ENCODE results near the gene METTL22. TPM values are rescaled to one million over a fixed set of nuclear protein-coding genes. Genes with fewer than 3 reads are reported as not detected.

The METTL22 gene

DNA sequence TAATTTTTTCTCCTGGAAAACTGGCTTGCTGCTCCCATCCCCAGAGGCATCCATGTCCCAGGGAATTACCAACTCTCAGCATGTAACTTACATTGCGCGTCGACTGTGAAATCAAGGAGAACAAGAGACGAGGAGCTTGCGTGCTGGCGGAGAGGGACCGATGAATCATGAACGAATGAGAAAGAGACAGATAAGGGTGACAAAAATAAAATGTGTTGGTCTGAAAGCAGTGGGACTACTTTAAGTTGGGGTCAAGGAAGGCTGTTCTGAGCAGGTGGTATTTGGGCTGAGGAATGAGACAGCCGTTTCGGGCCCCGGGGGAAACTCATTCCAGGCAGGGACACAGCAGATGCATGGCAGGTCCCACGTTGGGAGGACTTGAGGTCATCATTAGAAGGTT lies 75.4 kb downstream of the METTL22 start:
- Histone ChIP-seq H3K36me3 (replicated peaks in 1 of 2; ENCODE audit: control insufficient read depth in 2 of 2, insufficient read depth in 2 of 2, low read length in 2 of 2) (no peaks in the 10 kb centered on the region), H3K4me3 (ENCODE audit: low read length in 2 of 2) (no peak overlapping the region), H2BK15ac (ENCODE audit: low read length) (no peak overlapping the region), H3K79me1 (ENCODE audit: low read depth, low read length) (no peaks in the 10 kb centered on the region), H3K18ac (ENCODE audit: low read length) (no peak overlapping the region), H2AFZ (ENCODE audit: low read length) (no peak overlapping the region), H3K4me1 (ENCODE audit: control insufficient read depth in 2 of 2, insufficient read depth in 1 of 2, low read depth in 1 of 2, low read length in 2 of 2) (peaks cover 0 to 12% of the 10 kb centered on the region in 2 donors), H4K91ac (ENCODE audit: low read depth, low read length, poor library complexity) (no peak overlapping the region), H3K9ac (ENCODE audit: low read depth, low read length, poor library complexity) (no peak overlapping the region), H3K4ac (ENCODE audit: low read length) (no peak overlapping the region), H2BK120ac (ENCODE audit: low read depth, low read length) (no peak overlapping the region), H3K23ac (ENCODE audit: low read depth, low read length, poor library complexity) (no peak overlapping the region), H4K8ac (ENCODE audit: low read depth, low read length) (no peak overlapping the region), H3K4me2 (ENCODE audit: insufficient read depth, low read length, poor library complexity, severe bottlenecking) (no peak overlapping the region), H2BK5ac (ENCODE audit: low read length) (no peak overlapping the region), H3K27me3 (ENCODE audit: control insufficient read depth in 3 of 3, insufficient read depth in 3 of 3, low read depth in 1 of 3, low read length in 3 of 3) (no peaks in the 10 kb centered on the region), H2AK5ac (ENCODE audit: low read depth, low read length) (no peak overlapping the region), H3K14ac (ENCODE audit: low read length) (no peak overlapping the region), H2BK12ac (ENCODE audit: low read length) (no peak overlapping the region), H3K9me3 (replicated peaks in 1 of 2; ENCODE audit: control insufficient read depth in 2 of 2, insufficient read depth in 1 of 2, low read depth in 1 of 2, low read length in 2 of 2) (no peaks in the 10 kb centered on the region), H3K27ac (replicated peaks; ENCODE audit: low read length) (no peak overlapping the region)
- DNase-seq (ENCODE audit: low spot score): no peak
- no CpG with 5 or more reads among the region's 12 CpGs for WGBS, 2 donors (ENCODE audit: extremely low coverage in 2 of 2, insufficient read length in 2 of 2, insufficient replicate concordance in 1 of 2)

DNA sequence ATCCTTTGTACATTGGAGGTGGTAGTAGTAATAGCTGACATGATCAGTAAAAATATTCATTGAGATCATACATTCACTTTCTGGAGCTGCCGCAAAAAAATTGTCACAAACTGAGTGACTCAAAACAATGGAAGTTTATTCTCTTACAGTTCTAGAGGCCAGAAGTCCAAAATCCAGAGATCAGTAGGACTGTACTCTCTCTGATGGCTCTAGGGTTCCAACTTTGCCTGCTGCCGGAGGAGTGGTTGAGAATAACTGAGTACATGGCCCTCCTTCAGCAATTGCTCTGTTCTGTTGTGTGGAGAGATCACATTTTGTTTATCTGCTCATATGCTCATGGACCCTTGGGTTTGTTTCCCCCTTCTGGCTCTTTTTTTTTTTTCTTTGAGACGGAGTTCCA lies 76.5 kb downstream of the METTL22 start:
- H3K79me1 ChIP-seq (ENCODE audit: low read depth, low read length): no peaks in the 10 kb centered on the region
- H3K4me3 ChIP-seq (ENCODE audit: low read length in 2 of 2): no peak overlapping the region
- H4K8ac ChIP-seq (ENCODE audit: low read depth, low read length): no peak overlapping the region
- H2BK5ac ChIP-seq (ENCODE audit: low read length): no peak overlapping the region
- H3K36me3 ChIP-seq (replicated peaks in 1 of 2; ENCODE audit: control insufficient read depth in 2 of 2, insufficient read depth in 2 of 2, low read length in 2 of 2): peaks cover 0 to 3% of the 10 kb centered on the region in 2 donors
- WGBS, 2 donors (ENCODE audit: extremely low coverage in 2 of 2, insufficient read length in 2 of 2, insufficient replicate concordance in 1 of 2): no CpG with 5 or more reads among the region's 3 CpGs
- H3K4me2 ChIP-seq (ENCODE audit: insufficient read depth, low read length, poor library complexity, severe bottlenecking): no peak overlapping the region
- no peak for DNase-seq (ENCODE audit: low spot score)
- no peak overlapping the region for H3K27ac ChIP-seq (replicated peaks; ENCODE audit: low read length)
- H3K9ac ChIP-seq (ENCODE audit: low read depth, low read length, poor library complexity): no peak overlapping the region
- no peak overlapping the region for H2AFZ ChIP-seq (ENCODE audit: low read length)
- H2AK5ac ChIP-seq (ENCODE audit: low read depth, low read length): no peak overlapping the region
- H3K9me3 ChIP-seq (replicated peaks in 1 of 2; ENCODE audit: control insufficient read depth in 2 of 2, insufficient read depth in 1 of 2, low read depth in 1 of 2, low read length in 2 of 2): no peaks in the 10 kb centered on the region
- no peak overlapping the region for H2BK15ac ChIP-seq (ENCODE audit: low read length)
- no peak overlapping the region for H4K91ac ChIP-seq (ENCODE audit: low read depth, low read length, poor library complexity)
- no peak overlapping the region for H3K23ac ChIP-seq (ENCODE audit: low read depth, low read length, poor library complexity)
- peaks cover 0 to 12% of the 10 kb centered on the region in 2 donors for H3K4me1 ChIP-seq (ENCODE audit: control insufficient read depth in 2 of 2, insufficient read depth in 1 of 2, low read depth in 1 of 2, low read length in 2 of 2)
- H3K4ac ChIP-seq (ENCODE audit: low read length): no peak overlapping the region
- H3K14ac ChIP-seq (ENCODE audit: low read length): no peak overlapping the region
- no peak overlapping the region for H2BK120ac ChIP-seq (ENCODE audit: low read depth, low read length)
- H3K27me3 ChIP-seq (ENCODE audit: control insufficient read depth in 3 of 3, insufficient read depth in 3 of 3, low read depth in 1 of 3, low read length in 3 of 3): no peaks in the 10 kb centered on the region
- H3K18ac ChIP-seq (ENCODE audit: low read length): no peak overlapping the region
- H2BK12ac ChIP-seq (ENCODE audit: low read length): no peak overlapping the region

Small RNA genes within 50 kb of the gene (small RNA-seq; reads per million reads assigned to genes)
- gene RN7SL743P (ENCODE audit: insufficient read depth): not detected

All from neuronal stem cell (in vitro differentiated cells).